ENCODE measurements around the gene LINS1. TPM values are rescaled to one million over a fixed set of nuclear protein-coding genes. Genes with fewer than 3 reads are reported as not detected.

Gene LINS1
- total and polyA plus RNA-seq, 2 of the 8 experiments (the other 6 are each of a cell fraction or from before 2014, with no cell fraction given): 4.2 to 8.1 TPM

DNA sequence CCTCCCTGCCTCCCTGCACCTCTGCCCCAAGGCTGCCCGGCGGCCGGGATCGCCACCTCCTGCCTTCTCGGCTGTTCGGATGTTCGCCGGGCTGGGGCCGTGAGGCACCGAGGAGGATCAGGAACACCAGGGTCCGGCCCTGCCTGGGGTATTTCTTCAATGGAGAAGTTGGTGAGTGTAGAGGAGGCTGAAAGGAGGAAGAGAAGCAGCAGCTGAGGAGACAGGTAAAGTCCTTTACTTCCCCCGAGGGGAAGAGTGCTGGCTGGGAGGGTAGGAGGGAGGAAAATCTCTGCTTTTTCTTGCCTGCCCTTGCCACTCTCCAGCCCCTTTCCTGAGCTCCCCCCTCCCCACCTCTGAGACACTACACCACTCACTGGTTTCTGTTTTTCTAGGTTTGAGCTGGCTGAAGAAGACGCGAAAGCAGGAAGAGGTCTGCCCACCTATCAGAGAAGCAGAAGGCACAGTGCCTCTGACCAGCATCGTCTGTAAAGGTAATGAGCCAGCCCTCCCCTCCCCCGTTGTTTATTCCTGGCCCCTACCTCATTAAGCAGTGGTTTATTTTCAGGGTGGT, 924 bp upstream of the LINS1 start (continued):
- TF ChIP-seq, protein P1, sequence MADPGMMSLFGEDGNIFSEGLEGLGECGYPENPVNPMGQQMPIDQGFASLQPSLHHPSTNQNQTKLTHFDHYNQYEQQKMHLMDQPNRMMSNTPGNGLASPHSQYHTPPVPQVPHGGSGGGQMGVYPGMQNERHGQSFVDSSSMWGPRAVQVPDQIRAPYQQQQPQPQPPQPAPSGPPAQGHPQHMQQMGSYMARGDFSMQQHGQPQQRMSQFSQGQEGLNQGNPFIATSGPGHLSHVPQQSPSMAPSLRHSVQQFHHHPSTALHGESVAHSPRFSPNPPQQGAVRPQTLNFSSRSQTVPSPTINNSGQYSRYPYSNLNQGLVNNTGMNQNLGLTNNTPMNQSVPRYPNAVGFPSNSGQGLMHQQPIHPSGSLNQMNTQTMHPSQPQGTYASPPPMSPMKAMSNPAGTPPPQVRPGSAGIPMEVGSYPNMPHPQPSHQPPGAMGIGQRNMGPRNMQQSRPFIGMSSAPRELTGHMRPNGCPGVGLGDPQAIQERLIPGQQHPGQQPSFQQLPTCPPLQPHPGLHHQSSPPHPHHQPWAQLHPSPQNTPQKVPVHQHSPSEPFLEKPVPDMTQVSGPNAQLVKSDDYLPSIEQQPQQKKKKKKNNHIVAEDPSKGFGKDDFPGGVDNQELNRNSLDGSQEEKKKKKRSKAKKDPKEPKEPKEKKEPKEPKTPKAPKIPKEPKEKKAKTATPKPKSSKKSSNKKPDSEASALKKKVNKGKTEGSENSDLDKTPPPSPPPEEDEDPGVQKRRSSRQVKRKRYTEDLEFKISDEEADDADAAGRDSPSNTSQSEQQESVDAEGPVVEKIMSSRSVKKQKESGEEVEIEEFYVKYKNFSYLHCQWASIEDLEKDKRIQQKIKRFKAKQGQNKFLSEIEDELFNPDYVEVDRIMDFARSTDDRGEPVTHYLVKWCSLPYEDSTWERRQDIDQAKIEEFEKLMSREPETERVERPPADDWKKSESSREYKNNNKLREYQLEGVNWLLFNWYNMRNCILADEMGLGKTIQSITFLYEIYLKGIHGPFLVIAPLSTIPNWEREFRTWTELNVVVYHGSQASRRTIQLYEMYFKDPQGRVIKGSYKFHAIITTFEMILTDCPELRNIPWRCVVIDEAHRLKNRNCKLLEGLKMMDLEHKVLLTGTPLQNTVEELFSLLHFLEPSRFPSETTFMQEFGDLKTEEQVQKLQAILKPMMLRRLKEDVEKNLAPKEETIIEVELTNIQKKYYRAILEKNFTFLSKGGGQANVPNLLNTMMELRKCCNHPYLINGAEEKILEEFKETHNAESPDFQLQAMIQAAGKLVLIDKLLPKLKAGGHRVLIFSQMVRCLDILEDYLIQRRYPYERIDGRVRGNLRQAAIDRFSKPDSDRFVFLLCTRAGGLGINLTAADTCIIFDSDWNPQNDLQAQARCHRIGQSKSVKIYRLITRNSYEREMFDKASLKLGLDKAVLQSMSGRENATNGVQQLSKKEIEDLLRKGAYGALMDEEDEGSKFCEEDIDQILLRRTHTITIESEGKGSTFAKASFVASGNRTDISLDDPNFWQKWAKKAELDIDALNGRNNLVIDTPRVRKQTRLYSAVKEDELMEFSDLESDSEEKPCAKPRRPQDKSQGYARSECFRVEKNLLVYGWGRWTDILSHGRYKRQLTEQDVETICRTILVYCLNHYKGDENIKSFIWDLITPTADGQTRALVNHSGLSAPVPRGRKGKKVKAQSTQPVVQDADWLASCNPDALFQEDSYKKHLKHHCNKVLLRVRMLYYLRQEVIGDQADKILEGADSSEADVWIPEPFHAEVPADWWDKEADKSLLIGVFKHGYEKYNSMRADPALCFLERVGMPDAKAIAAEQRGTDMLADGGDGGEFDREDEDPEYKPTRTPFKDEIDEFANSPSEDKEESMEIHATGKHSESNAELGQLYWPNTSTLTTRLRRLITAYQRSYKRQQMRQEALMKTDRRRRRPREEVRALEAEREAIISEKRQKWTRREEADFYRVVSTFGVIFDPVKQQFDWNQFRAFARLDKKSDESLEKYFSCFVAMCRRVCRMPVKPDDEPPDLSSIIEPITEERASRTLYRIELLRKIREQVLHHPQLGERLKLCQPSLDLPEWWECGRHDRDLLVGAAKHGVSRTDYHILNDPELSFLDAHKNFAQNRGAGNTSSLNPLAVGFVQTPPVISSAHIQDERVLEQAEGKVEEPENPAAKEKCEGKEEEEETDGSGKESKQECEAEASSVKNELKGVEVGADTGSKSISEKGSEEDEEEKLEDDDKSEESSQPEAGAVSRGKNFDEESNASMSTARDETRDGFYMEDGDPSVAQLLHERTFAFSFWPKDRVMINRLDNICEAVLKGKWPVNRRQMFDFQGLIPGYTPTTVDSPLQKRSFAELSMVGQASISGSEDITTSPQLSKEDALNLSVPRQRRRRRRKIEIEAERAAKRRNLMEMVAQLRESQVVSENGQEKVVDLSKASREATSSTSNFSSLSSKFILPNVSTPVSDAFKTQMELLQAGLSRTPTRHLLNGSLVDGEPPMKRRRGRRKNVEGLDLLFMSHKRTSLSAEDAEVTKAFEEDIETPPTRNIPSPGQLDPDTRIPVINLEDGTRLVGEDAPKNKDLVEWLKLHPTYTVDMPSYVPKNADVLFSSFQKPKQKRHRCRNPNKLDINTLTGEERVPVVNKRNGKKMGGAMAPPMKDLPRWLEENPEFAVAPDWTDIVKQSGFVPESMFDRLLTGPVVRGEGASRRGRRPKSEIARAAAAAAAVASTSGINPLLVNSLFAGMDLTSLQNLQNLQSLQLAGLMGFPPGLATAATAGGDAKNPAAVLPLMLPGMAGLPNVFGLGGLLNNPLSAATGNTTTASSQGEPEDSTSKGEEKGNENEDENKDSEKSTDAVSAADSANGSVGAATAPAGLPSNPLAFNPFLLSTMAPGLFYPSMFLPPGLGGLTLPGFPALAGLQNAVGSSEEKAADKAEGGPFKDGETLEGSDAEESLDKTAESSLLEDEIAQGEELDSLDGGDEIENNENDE (IDR thresholded peaks at IDR 0.05; ENCODE audit: insufficient replicate concordance, low read length): no peak
- TF ChIP-seq HDAC2 (IDR thresholded peaks at IDR 0.05; ENCODE audit: borderline replicate concordance in 1 of 2, low read depth in 2 of 2, low read length in 2 of 2): peak in 1 of 2 experiments; percentile 37; a peak in 1 of 4 replicates
- TF ChIP-seq TBP (IDR thresholded peaks at IDR 0.05; ENCODE audit: low read depth, low read length): 0 out of 2 replicates have a peak, but pooled peaks have one; percentile 15
- TF ChIP-seq BRCA1 (IDR thresholded peaks at IDR 0.05; ENCODE audit: low read depth, low read length): no peak
- TF ChIP-seq CBX8 (IDR thresholded peaks at IDR 0.05; ENCODE audit: borderline replicate concordance, low read depth, low read length): no peak
- TF ChIP-seq PHF8 (conservative IDR thresholded peaks at IDR 0.05; ENCODE audit: low read depth, low read length): 0 out of 2 replicates have a peak, but pooled peaks have one; percentile 46
- TF ChIP-seq, protein P2, sequence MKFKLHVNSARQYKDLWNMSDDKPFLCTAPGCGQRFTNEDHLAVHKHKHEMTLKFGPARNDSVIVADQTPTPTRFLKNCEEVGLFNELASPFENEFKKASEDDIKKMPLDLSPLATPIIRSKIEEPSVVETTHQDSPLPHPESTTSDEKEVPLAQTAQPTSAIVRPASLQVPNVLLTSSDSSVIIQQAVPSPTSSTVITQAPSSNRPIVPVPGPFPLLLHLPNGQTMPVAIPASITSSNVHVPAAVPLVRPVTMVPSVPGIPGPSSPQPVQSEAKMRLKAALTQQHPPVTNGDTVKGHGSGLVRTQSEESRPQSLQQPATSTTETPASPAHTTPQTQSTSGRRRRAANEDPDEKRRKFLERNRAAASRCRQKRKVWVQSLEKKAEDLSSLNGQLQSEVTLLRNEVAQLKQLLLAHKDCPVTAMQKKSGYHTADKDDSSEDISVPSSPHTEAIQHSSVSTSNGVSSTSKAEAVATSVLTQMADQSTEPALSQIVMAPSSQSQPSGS (IDR thresholded peaks at IDR 0.05; ENCODE audit: low read length): no peak
- TF ChIP-seq KDM4A (IDR thresholded peaks at IDR 0.05; ENCODE audit: low read depth, low read length, severe bottlenecking): peak; percentile 27

All from H1 (cell line).